ENCODE measurements around the gene REPIN1.

DNA sequence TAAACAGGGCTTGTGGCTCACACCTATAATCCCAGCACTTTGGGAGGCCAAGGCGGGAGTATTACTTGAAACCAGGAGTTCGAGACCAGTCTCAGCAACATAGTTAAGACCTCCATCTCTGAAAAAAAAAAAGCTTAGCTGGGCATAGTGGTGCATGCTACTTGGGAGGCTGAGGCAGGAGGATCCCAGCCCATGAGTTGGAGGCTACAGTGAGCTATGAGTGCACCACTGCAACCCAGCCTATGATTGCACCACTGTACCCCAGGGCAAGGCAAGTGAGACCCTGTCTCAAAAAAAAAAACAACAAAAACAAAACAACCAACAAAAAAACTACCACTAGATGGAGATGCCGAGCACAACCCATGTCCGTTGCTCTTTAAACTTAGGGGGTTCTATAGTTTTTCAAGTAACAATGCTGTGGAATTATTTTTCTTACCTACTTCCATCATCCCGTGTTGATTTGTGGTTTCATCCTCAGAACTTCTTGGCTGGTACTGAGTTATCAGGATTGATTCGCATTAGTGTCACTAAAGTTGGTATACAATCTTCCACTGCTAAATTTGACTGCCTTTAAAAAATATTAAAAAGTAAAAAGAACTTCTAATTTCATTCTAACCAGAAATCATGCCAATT lies 12.2 kb upstream of the REPIN1 start:
- TF ChIP-seq, protein P1, sequence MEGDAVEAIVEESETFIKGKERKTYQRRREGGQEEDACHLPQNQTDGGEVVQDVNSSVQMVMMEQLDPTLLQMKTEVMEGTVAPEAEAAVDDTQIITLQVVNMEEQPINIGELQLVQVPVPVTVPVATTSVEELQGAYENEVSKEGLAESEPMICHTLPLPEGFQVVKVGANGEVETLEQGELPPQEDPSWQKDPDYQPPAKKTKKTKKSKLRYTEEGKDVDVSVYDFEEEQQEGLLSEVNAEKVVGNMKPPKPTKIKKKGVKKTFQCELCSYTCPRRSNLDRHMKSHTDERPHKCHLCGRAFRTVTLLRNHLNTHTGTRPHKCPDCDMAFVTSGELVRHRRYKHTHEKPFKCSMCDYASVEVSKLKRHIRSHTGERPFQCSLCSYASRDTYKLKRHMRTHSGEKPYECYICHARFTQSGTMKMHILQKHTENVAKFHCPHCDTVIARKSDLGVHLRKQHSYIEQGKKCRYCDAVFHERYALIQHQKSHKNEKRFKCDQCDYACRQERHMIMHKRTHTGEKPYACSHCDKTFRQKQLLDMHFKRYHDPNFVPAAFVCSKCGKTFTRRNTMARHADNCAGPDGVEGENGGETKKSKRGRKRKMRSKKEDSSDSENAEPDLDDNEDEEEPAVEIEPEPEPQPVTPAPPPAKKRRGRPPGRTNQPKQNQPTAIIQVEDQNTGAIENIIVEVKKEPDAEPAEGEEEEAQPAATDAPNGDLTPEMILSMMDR (conservative IDR thresholded peaks at IDR 0.05; ENCODE audit: low read length): peak; percentile 82
- TF ChIP-seq EZH2phosphoT487 (IDR thresholded peaks at IDR 0.05; ENCODE audit: borderline replicate concordance): no peak

Data from Loucy (cell line).